ENCODE results near the gene IFNAR1.

GRCh38 chr21:33396951-33397350 lies 72.2 kb downstream of the IFNAR1 start:
- TF ChIP-seq CTCF (IDR thresholded peaks at IDR 0.05) (no peak), POLR2A (IDR thresholded peaks at IDR 0.05) (no peak), EP300 (IDR thresholded peaks at IDR 0.05; ENCODE audit: low read depth) (no peak), POLR2AphosphoS5 (IDR thresholded peaks at IDR 0.05) (no peak)

All from transverse colon (tissue), 4 donors.